AG04450 (cell line): ENCODE results near the gene LRRC3C. TPM values are rescaled to one million over a fixed set of nuclear protein-coding genes. Genes with fewer than 3 reads are reported as not detected.

ENCODE experiments used
- CTCF ChIA-PET: fragments of 300-600, 350-600 bp; formaldehyde crosslinking; extraction: SDS; loops from one replicate; lab custom pipeline; 2022; ENCODE audit warnings: antibody characterized with exemption, inconsistent platforms; lab: Charles Lee
- POLR2A ChIA-PET: fragments of 350-600 bp; formaldehyde crosslinking; extraction: SDS; loops from one replicate; lab custom pipeline; 2021; ENCODE audit warnings: antibody characterized with exemption, inconsistent platforms; lab: Yijun Ruan, JAX
- DNase-seq: peaks from one replicate; pipeline ENCODE4 v3.0.0-alpha.2; 2011; ENCODE audit warnings: low read depth, low spot score
- H3K27ac ChIP-seq: one replicate; pipeline ENCODE4 v1.5.1; 2012; ENCODE audit warnings: low read depth, low read length, control low read depth
- H3K27me3 ChIP-seq: one replicate; pipeline ENCODE4 v1.6.0; 2012; ENCODE audit warnings: low read length; ENCODE audit not compliant: control insufficient read depth, insufficient read depth
- H3K4me3 ChIP-seq: 2 replicates; pipeline ENCODE4 v1.5.1; 2011; ENCODE audit warnings: mild to moderate bottlenecking, low read depth, low read length, control low read depth
- H3K9me3 ChIP-seq: 2 replicates; pipeline ENCODE4 v1.5.1; 2012; ENCODE audit warnings: low read length; ENCODE audit not compliant: control insufficient read depth, insufficient read depth
- CTCF ChIP-seq: IDR thresholded peaks from 2 replicates; pipeline ENCODE4 v1.5.1; 2011; ENCODE audit warnings: low read depth, low read length, control low read depth, inconsistent platforms
- polyA plus RNA-seq: library from polyadenylated mRNA; depleted of rRNA; stranded (reverse); fragments of >200 nt; gene quantifications from 2 replicates; pipeline ENCODE4 v1.2.3, GENCODE V29; 2011

LRRC3C gene
- polyA plus RNA-seq, 1 experiment = not detected

DNA sequence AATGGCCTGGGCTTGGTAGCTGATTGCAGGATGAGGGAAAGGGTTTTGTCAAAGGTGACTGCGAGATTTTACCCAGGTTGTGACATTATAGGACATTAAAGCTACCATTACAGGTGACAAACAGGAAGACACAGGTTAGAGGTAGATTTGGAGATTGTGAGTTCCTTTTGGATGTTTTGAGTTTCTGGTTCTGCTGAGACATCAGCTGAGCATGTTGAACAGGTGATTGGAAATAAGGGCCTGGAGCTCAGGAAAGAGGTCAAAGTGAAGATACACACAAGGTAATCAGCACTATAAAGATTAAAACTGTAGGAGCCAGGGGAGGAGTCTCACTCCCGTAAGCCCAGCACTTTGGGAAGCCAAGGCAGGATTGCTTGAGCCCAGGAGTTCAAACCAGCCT lies 41.2 kb downstream of the LRRC3C start:
- ChIA-PET POLR2A (interaction anchor here (1.3 kb wide), 1 partner anchor 11 kb away, joined by 5 read pairs; no protein-coding TSS in a partner anchor), CTCF (interaction anchor here (0.8 to 1.8 kb wide), 3 partner anchors 11 to 12 kb away, joined by 3 to 4 read pairs (median 3); partner anchors contain the start of gene PSMD3)
- Histone ChIP-seq H3K27ac (no peak overlapping the region), H3K9me3 (no peaks in the 10 kb centered on the region; the same call in 1 of the 2 replicates), H3K27me3 (peaks cover 17% of the 10 kb centered on the region), H3K4me3 (no peak overlapping the region)
- no peak for TF ChIP-seq CTCF
- DNase-seq = no peak

DNA sequence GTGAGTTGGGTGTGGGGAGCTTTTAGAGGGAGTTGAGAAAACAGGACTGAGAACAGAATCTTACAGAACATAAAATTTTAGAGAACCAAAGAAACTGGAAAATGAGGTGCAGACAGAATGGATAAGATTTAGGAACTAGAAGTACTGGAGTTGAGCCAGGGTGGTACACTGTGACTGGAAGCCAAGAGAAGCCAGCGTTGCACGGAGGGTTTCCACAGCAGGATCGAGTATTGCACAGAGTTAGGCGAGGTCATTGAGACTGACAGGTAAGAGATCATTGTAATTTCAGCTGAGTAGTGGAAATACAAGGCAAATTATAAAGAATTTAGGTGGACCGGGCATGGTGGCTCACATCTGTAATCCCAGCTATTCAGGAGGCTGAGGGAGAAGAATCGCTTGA lies 41.8 kb downstream of the LRRC3C start:
- no peak for DNase-seq
- Histone ChIP-seq H3K4me3 (no peak overlapping the region), H3K9me3 (no peaks in the 10 kb centered on the region; the same call in 1 of the 2 replicates), H3K27me3 (peaks cover 17% of the 10 kb centered on the region), H3K27ac (no peak overlapping the region)
- ChIA-PET POLR2A (interaction anchor here (1.3 kb wide), 1 partner anchor 10 kb away, joined by 5 read pairs; no protein-coding TSS in a partner anchor), CTCF (interaction anchor here (1.0 to 1.8 kb wide), 2 partner anchors 10 to 12 kb away, joined by 3 to 4 read pairs; no protein-coding TSS in a partner anchor)
- no peak for TF ChIP-seq CTCF

GRCh38 chr17:39970157-39970692 lies 42.7 kb downstream of the LRRC3C start:
- TF ChIP-seq CTCF = no peak
- Histone ChIP-seq H3K4me3 (no peak overlapping the region), H3K9me3 (no peaks in the 10 kb centered on the region; the same call in 1 of the 2 replicates), H3K27ac (no peak overlapping the region), H3K27me3 (peaks cover 17% of the 10 kb centered on the region)
- no peak for DNase-seq
- ChIA-PET POLR2A (interaction anchor here (1.3 kb wide), 1 partner anchor 9 kb away, joined by 5 read pairs; no protein-coding TSS in a partner anchor), CTCF (interaction anchor here (1.7 to 2.9 kb wide), 2 partner anchors 10 to 11 kb away, joined by 5 to 11 read pairs; no protein-coding TSS in a partner anchor)

DNA sequence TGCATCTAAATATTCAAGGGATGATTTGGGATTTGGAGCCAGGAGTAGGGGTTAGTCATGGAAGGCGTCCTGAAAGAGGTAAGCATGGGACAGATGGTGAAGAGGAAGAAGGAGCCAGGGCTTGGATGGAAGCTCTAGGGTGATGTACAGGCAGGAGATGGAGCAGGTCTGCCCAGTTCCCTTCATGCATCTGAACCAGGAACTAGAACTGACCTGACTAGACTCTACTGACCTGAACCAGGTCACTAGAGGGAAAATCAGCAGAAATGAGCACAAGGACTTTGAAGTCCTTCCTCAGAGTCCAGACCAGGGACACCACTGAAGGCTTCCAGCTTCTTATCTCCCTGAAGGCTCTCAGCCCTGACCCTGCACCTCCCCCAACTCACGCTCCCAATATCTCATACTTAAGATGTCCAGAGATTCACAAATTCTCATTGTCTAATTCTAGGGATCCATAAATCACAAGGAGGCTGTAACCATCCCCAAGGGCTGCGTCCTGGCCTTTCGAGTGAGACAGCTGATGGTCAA lies 43.6 kb downstream of the LRRC3C start:
- POLR2A ChIA-PET = no interaction called here
- peaks cover 13% of the 10 kb centered on the region for H3K27me3 ChIP-seq
- no peak for TF ChIP-seq CTCF

GRCh38 chr17:39972271-39972670 lies 44.7 kb downstream of the LRRC3C start:
- Histone ChIP-seq H3K27ac (no peak overlapping the region), H3K4me3 (no peak overlapping the region), H3K27me3 (peaks cover 10% of the 10 kb centered on the region), H3K9me3 (no peaks in the 10 kb centered on the region)
- no peak for DNase-seq
- POLR2A ChIA-PET = no interaction called here
- CTCF ChIA-PET = interaction anchor here (1.5 to 2.9 kb wide), 2 partner anchors 13 to 33 kb away, joined by 3 to 11 read pairs; no protein-coding TSS in a partner anchor
- TF ChIP-seq CTCF = no peak

More for the DNA sequence above, 43.6 kb downstream of the LRRC3C start:
- CTCF ChIA-PET = interaction anchor here (1.5 to 2.9 kb wide), 3 partner anchors 9 to 32 kb away, joined by 3 to 11 read pairs (median 5); no protein-coding TSS in a partner anchor
- H3K4me3 ChIP-seq = no peak overlapping the region
- no peak overlapping the region for H3K27ac ChIP-seq
- no peak for DNase-seq
- H3K9me3 ChIP-seq = no peaks in the 10 kb centered on the region
